ENCODE measurements around the gene KCNK4. TPM values are rescaled to one million over a fixed set of nuclear protein-coding genes. Genes with fewer than 3 reads are reported as not detected.
A peak's percentile ranks its signal among the peaks of the same experiment; 100 is the strongest.
"Not testable (repeated sequence)": the region's sequence is repeated elsewhere in the genome, so short reads cannot be mapped to it uniquely, and the experiment has no call there.

KCNK4 gene
- total RNA-seq, 2 donors from 2014 or later, result not detected

- H3K27me3 ChIP-seq, result no peaks in the 10 kb centered on the region
- no peak for ATAC-seq
- peak overlapping the region in 2 of 4 donors; percentile 8 to 43 for H3K27ac ChIP-seq
- 88 to 91% methylated on average over 10 to 13 of the region's 18 CpGs for WGBS, 2 donors
- H3K4me3 ChIP-seq, result no peak overlapping the region
- H3K36me3 ChIP-seq (replicated peaks in 1 of 2; ENCODE audit: insufficient read depth in 1 of 2, low read depth in 2 of 2), result peaks cover 0 to 3% of the 10 kb centered on the region in 2 donors
- peaks cover 12% of the 10 kb centered on the region for H3K4me1 ChIP-seq
- no peaks in the 10 kb centered on the region for H3K9me3 ChIP-seq
- intact Hi-C loops (cut with DNase I), result no loop called here
- DNase-seq, result no peak
- no peak for TF ChIP-seq POLR2A (IDR thresholded peaks at IDR 0.05)
- TF ChIP-seq, protein P1, sequence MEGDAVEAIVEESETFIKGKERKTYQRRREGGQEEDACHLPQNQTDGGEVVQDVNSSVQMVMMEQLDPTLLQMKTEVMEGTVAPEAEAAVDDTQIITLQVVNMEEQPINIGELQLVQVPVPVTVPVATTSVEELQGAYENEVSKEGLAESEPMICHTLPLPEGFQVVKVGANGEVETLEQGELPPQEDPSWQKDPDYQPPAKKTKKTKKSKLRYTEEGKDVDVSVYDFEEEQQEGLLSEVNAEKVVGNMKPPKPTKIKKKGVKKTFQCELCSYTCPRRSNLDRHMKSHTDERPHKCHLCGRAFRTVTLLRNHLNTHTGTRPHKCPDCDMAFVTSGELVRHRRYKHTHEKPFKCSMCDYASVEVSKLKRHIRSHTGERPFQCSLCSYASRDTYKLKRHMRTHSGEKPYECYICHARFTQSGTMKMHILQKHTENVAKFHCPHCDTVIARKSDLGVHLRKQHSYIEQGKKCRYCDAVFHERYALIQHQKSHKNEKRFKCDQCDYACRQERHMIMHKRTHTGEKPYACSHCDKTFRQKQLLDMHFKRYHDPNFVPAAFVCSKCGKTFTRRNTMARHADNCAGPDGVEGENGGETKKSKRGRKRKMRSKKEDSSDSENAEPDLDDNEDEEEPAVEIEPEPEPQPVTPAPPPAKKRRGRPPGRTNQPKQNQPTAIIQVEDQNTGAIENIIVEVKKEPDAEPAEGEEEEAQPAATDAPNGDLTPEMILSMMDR (IDR thresholded peaks at IDR 0.05), result no peak
These were observed 22.5 kb downstream of the KCNK4 start for GRCh38 chr11:64313491-64314145.

DNA sequence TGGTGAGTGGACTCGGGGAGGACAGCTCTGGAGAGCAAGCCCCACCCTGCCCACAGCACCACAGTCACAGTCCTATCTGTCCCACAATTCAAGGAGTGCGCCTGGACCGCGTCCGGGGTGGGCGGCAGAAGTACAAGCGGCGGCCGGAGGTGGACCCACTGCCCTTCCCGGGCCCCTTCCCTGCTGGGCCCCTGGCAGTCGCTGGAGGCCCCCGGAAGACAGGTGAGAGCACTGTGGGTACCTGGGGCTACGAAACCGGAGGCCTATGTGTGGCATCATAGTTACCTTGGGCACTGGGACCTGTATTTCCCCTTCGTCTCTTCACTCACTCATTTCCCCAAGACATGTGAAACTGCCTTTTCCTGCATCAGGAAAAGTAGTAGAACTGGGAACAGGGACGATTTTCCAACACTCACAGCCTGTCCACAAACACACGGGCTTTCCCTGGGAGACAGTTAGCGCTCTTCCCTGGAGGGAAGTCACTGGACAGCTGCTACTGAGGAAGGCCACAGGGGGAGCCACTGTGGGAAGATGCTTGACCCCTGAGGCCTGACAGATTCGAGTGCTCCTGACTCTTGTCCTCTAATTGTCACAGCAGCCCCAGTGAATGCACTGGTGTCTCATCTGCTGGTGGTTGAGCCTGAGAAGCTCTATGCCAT lies 23.2 kb downstream of the KCNK4 start:
- H3K27ac ChIP-seq, result peak overlapping the region in 2 of 4 donors; percentile 8 to 43
- ATAC-seq, result no peak
- peaks cover 17% of the 10 kb centered on the region for H3K4me1 ChIP-seq
- H3K36me3 ChIP-seq (replicated peaks in 1 of 2; ENCODE audit: insufficient read depth in 1 of 2, low read depth in 2 of 2), result peaks cover 0 to 3% of the 10 kb centered on the region in 2 donors
- 75 to 77% methylated on average over 13 to 17 of the region's 19 CpGs for WGBS, 2 donors
- no peak overlapping the region for H3K4me3 ChIP-seq
- intact Hi-C loops (cut with DNase I), result no loop called here
- no peaks in the 10 kb centered on the region for H3K9me3 ChIP-seq
- no peaks in the 10 kb centered on the region for H3K27me3 ChIP-seq
- no peak for TF ChIP-seq POLR2A (IDR thresholded peaks at IDR 0.05)
- TF ChIP-seq, protein P1 (IDR thresholded peaks at IDR 0.05), result no peak
- DNase-seq, result no peak

DNA sequence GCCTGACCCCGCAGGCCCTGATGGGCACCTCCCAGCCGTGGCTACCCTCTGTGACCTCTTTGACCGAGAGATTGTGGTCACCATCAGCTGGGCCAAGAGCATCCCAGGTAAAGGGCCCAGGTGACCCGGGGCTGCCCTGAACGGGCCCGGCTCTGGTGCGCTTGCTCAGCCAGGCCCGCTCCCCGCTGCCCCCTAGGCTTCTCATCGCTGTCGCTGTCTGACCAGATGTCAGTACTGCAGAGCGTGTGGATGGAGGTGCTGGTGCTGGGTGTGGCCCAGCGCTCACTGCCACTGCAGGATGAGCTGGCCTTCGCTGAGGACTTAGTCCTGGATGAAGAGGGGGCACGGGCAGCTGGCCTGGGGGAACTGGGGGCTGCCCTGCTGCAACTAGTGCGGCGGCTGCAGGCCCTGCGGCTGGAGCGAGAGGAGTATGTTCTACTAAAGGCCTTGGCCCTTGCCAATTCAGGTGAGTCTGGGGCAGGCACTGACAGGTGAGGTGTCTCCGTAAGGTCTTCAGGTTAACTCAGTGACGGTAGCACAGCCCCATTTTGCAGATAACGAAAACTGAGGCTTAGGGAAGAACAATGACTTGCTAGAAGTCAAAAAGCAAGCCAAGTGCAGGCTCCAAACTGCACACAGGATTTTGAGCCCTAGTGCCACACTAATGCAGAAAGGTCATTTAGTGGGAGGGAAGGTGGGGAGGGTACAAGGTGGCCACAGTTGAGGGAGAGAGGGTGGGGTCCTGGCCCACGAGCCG lies 23.9 kb downstream of the KCNK4 start:
- Histone ChIP-seq H3K4me1 (peaks cover 24% of the 10 kb centered on the region), H3K36me3 (replicated peaks in 1 of 2; ENCODE audit: insufficient read depth in 1 of 2, low read depth in 2 of 2) (peaks cover 0 to 3% of the 10 kb centered on the region in 2 donors), H3K27ac (peak overlapping the region in 1 of 4 donors; percentile 43), H3K27me3 (no peaks in the 10 kb centered on the region), H3K4me3 (no peak overlapping the region), H3K9me3 (no peaks in the 10 kb centered on the region)
- 89 to 93% methylated on average over 14 to 24 of the region's 24 CpGs for WGBS, 2 donors
- TF ChIP-seq, protein P1 (IDR thresholded peaks at IDR 0.05), result no peak
- no peak for TF ChIP-seq POLR2A (IDR thresholded peaks at IDR 0.05)
- DNase-seq, result peak in 1 of 4 donors; percentile 15
- no peak for ATAC-seq
- intact Hi-C loops (cut with DNase I), result no loop called here

- WGBS, 2 donors, result 79% methylated on average over 17 to 23 of the region's 25 CpGs
- H3K4me1 ChIP-seq, result peaks cover 33% of the 10 kb centered on the region
- H3K36me3 ChIP-seq (replicated peaks in 1 of 2; ENCODE audit: insufficient read depth in 1 of 2, low read depth in 2 of 2); H3K27me3 ChIP-seq; intact Hi-C loops (cut with DNase I); ATAC-seq; DNase-seq; H3K4me3 ChIP-seq; H3K9me3 ChIP-seq: not testable (repeated sequence)
- H3K27ac ChIP-seq, result peak overlapping the region in 1 of 4 donors; percentile 97
These were observed 24.8 kb downstream of the KCNK4 start for GRCh38 chr11:64315667-64316526.
